ENCODE results near the gene UBAC1.
"Not testable (repeated sequence)": the region's sequence is repeated elsewhere in the genome, so short reads cannot be mapped to it uniquely, and the experiment has no call there.

The UBAC1 gene

GRCh38 chr9:135892327-135892726 is 68.8 kb downstream of the UBAC1 start:
- DNase-seq: not testable (repeated sequence)

GRCh38 chr9:135891027-135891631 is 70.0 kb downstream of the UBAC1 start:
- DNase-seq: no peak

GRCh38 chr9:135890190-135891026 is 70.8 kb downstream of the UBAC1 start:
- DNase-seq: no peak

GRCh38 chr9:135889564-135890189 is 71.5 kb downstream of the UBAC1 start:
- DNase-seq: no peak

- no peak for DNase-seq
These were observed 72.3 kb downstream of the UBAC1 start for GRCh38 chr9:135888766-135889394.

- no peak for DNase-seq
These were observed 72.9 kb downstream of the UBAC1 start for GRCh38 chr9:135888126-135888765.

- DNase-seq: peak; percentile 52 to 62
These were observed 73.6 kb downstream of the UBAC1 start for GRCh38 chr9:135887585-135888050.

DNA sequence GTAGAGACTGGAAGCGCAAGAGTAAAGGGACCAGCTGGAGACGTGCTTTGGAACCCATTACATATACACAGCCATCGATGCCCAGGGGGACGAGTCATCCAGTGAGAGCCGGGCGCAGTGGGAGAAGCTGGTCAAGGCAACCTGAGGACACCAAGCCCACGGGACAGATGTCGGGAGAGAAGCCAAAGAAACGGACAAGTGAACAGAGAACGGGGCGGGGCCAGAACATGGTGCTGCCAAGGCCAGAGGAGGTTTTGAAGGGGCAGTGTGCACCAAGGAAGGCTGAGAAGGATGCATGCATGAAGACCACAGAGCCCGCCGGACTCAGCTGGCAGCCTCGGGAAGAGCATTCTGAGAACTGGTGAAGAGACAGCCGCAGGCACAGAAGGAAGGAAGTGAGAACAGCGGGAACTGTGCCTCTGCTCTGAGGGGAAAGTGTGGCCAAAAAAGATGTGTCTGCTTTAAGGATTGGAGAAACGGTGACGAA is 74.1 kb downstream of the UBAC1 start:
- DNase-seq: no peak

DNA sequence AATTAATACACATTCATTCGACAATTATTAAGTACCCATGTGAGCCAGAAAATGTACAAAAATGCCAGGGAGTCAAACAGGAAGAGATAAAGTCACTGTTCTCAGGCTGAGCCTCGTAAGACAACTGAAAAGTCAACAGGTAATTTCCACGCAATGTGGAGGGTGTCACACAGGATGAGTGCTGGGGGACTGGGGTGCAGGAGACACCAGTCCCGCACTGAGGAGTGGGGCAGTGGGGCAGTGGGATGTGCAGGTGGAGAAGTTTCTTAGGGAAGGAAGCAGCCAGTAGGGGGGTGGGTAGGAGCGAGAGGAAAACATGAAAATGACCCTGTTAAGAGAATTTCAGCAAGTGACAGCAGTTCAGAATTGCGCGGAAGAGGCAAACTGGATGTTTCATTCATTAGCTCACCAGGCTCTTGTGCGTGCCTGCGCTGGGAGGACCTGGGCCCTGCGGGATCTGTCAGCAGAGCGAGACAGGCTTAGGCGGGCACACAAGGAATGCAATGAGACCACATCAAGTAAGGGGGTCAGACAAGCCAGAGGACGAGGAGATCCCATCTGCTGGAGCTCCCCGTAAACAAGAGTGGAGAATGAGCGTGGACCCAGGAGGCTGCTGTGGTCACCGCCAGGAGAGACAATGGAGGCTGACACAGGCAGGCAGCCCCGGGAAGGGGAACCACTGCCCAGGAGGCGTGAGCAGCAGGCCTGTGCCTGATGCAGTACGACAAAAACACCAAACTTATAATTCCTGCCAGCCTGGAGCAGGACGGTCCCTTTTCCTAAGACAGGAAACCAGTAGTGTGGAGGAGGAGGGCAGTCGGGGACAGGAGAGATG is 74.8 kb downstream of the UBAC1 start:
- DNase-seq: no peak

DNA sequence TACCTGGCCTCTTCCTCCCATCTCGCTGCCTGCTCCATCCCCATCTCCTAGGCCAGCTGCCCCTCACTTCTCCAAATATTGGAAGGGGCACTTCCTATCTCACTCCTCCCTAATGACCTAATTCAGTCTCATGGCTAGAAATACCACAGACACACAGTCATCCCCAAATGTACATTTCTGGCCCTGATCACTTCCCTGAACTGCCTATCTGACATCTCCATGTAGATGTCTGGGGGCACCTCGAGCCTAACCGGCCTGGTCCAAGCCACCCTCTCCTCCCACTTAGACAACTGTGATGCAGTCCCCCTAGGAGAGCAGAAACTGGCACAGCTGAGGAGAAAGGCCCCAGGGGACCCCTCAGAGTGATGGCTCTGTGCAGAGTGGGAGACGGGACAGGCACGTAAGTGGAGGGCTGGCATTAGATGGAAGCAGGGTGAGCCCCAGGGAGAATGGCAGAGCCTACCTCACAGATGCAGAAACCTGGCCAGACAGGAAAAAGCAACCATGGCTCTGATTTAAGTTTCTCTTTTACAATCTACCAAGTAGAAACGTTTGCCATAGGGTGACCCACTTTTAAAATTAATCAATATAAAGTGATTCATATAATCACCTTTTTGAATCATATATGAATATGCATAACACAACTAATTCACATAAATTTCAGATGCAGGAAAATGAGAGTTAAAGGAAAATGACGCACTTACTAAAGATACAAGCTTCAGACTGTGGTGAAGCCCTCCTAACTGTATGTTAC is 75.9 kb downstream of the UBAC1 start:
- DNase-seq: no peak

DNA sequence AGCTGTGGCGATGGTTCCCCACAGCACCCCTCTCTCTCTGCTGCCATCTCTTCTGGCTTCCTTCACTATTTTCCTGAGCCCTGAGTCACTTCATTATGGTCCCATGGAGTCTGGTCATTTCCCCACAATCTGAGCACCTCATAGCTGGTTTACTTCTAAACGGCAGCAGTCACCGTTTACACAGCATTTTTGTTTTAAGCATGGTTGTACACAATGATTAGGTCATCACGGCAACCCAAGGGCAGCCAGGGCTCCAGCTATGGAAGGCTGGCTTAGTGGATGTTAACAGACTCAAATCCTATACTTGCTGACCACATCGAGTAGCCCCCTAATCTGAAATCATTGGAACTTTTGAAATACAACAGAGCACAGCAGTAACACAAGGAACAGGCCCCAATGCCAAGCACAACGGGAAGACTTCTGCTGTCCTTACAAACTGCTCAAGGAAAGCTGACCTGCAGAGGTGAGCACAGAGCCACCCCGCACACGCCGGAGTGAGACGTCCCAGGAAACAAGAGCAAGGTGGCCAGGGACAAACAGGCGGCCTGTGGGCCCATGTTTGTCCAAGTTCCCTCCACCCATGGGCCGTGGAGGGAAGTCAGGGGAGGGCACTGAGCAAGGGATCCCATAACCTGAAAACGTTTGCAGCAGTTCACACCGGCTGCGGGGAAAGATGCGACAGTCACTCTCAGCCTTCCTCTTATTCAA is 76.7 kb downstream of the UBAC1 start:
- DNase-seq: no peak

GRCh38 chr9:135883410-135884089 is 77.6 kb downstream of the UBAC1 start:
- DNase-seq: peak in 1 of 2 donors; percentile 19
